ENCODE measurements around the gene GLI3.

DNA sequence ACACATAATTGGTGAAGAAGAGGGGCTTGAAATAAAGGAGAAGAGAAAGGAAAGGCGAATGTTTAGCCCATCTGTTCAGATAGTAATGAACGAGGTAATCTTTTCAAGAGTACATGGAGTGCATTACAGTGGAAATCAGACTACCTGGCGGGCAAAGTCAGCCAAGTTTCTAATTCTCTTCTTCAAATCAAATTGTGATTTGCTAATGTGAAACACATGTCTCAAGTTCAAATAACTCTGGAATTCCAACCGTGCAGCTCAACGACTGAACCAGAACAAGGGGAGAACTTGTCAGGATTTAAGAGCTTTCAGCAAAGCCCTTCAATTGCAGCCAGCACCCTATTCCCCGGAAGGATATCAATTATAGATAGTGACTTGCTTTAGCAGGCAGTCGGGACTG, 216.9 kb downstream of the GLI3 start:
- TF ChIP-seq, protein P1, sequence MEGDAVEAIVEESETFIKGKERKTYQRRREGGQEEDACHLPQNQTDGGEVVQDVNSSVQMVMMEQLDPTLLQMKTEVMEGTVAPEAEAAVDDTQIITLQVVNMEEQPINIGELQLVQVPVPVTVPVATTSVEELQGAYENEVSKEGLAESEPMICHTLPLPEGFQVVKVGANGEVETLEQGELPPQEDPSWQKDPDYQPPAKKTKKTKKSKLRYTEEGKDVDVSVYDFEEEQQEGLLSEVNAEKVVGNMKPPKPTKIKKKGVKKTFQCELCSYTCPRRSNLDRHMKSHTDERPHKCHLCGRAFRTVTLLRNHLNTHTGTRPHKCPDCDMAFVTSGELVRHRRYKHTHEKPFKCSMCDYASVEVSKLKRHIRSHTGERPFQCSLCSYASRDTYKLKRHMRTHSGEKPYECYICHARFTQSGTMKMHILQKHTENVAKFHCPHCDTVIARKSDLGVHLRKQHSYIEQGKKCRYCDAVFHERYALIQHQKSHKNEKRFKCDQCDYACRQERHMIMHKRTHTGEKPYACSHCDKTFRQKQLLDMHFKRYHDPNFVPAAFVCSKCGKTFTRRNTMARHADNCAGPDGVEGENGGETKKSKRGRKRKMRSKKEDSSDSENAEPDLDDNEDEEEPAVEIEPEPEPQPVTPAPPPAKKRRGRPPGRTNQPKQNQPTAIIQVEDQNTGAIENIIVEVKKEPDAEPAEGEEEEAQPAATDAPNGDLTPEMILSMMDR (conservative IDR thresholded peaks at IDR 0.05): no peak
- no peak for TF ChIP-seq EZH2 (IDR thresholded peaks at IDR 0.05; ENCODE audit: low read depth)
